Glutamatergic neuron (in vitro differentiated cells): ENCODE results near the gene FLT1. TPM values are rescaled to one million over a fixed set of nuclear protein-coding genes. Genes with fewer than 3 reads are reported as not detected.

Source experiments
- DNase-seq: peaks from one replicate; pipeline ENCODE4 v3.0.0; 2022
- H3K27ac Mint-ChIP-seq: one replicate; pipeline ENCODE4 v1.8.0; 2020; ENCODE audit warnings: mild to moderate bottlenecking, mixed read lengths, inconsistent platforms; ENCODE audit not compliant: unreplicated experiment
- H3K27me3 Mint-ChIP-seq: one replicate; pipeline ENCODE4 v1.8.0; 2020; ENCODE audit warnings: mild to moderate bottlenecking, moderate library complexity, mixed read lengths, inconsistent platforms; ENCODE audit not compliant: unreplicated experiment
- H3K36me3 Mint-ChIP-seq: one replicate; pipeline ENCODE4 v1.8.0; 2020; ENCODE audit warnings: mild to moderate bottlenecking, mixed read lengths, inconsistent platforms; ENCODE audit not compliant: unreplicated experiment
- H3K4me1 Mint-ChIP-seq: one replicate; pipeline ENCODE4 v1.8.0; 2020; ENCODE audit warnings: mild to moderate bottlenecking, low read depth, mixed read lengths, inconsistent platforms; ENCODE audit not compliant: unreplicated experiment
- H3K4me3 Mint-ChIP-seq: one replicate; pipeline ENCODE4 v1.8.0; 2020; ENCODE audit warnings: mild to moderate bottlenecking, mixed read lengths, inconsistent platforms; ENCODE audit not compliant: unreplicated experiment
- H3K9me3 Mint-ChIP-seq: one replicate; pipeline ENCODE4 v1.8.0; 2020; ENCODE audit warnings: mild to moderate bottlenecking, moderate library complexity, mixed read lengths, inconsistent platforms; ENCODE audit not compliant: unreplicated experiment
- total RNA-seq: library from RNA; stranded (reverse); fragmentation: NEBNext Ultra II Directional; extraction: Animal tissue kit (Norgen Biotek cat#: 25700); gene quantifications from one replicate; pipeline ENCODE4 v1.2.1, GENCODE V29; 2021; ENCODE audit not compliant: unreplicated experiment
- TF ChIP-seq, protein P1 (sequence below): fragments of 200-600 bp; sonication (generic); IDR thresholded peaks from one replicate; pipeline ENCODE4 v1.5.0; 2021; ENCODE audit not compliant: partially characterized antibody, unreplicated experiment

The FLT1 gene
- total RNA-seq, 1 donor from 2014 or later: 49.8 TPM

DNA sequence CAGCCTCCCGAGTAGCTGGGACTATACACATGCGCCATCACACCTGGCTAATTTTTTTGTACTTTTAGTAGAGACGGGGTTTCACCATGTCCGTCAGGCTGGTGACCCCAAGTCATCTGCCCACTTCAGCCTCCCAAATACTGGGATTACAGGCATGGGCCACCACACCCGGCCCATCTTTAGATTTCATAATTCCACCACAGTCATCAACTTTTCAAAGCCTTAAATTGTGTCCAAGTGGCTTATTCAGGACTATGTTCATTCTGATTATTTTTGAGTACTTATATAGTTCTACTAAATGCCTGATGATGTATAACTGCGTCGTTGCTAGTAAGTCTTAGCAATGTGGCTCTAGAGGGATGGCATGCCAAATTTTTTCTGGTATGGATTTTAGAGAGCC lies 36.9 kb downstream of the FLT1 start:
- Mint-ChIP-seq H3K4me1 (peaks cover 29% of the 10 kb centered on the region), H3K27ac (no peak overlapping the region), H3K27me3 (peaks cover 8% of the 10 kb centered on the region), H3K9me3 (peaks cover 3% of the 10 kb centered on the region), H3K36me3 (peaks cover 3% of the 10 kb centered on the region), H3K4me3 (no peak overlapping the region)
- DNase-seq: no peak
- TF ChIP-seq, protein P1, sequence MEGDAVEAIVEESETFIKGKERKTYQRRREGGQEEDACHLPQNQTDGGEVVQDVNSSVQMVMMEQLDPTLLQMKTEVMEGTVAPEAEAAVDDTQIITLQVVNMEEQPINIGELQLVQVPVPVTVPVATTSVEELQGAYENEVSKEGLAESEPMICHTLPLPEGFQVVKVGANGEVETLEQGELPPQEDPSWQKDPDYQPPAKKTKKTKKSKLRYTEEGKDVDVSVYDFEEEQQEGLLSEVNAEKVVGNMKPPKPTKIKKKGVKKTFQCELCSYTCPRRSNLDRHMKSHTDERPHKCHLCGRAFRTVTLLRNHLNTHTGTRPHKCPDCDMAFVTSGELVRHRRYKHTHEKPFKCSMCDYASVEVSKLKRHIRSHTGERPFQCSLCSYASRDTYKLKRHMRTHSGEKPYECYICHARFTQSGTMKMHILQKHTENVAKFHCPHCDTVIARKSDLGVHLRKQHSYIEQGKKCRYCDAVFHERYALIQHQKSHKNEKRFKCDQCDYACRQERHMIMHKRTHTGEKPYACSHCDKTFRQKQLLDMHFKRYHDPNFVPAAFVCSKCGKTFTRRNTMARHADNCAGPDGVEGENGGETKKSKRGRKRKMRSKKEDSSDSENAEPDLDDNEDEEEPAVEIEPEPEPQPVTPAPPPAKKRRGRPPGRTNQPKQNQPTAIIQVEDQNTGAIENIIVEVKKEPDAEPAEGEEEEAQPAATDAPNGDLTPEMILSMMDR: no peak

DNA sequence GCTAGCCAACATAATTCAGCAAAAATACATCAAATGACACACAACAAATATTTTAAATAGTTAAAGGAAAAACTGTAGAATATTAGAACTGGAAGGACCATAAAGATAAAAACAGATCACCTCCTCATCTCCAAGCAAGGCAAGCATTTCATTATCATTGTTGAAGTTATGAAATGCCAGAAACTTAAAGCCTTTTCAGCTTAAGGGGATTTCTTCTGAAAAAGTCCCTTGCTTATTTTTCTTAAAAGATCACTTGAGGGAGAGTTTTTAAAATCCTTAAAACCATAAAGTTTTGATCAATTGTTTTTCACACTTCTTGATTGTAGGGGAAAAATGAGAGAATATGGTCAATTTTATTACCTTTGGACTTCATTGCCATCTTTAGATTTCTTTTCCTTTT lies 37.4 kb downstream of the FLT1 start:
- DNase-seq: no peak
- Mint-ChIP-seq H3K4me3 (no peak overlapping the region), H3K27me3 (peaks cover 5% of the 10 kb centered on the region), H3K9me3 (peaks cover 3% of the 10 kb centered on the region), H3K27ac (no peak overlapping the region), H3K4me1 (peaks cover 24% of the 10 kb centered on the region), H3K36me3 (peaks cover 3% of the 10 kb centered on the region)
- TF ChIP-seq, protein P1: no peak

DNA sequence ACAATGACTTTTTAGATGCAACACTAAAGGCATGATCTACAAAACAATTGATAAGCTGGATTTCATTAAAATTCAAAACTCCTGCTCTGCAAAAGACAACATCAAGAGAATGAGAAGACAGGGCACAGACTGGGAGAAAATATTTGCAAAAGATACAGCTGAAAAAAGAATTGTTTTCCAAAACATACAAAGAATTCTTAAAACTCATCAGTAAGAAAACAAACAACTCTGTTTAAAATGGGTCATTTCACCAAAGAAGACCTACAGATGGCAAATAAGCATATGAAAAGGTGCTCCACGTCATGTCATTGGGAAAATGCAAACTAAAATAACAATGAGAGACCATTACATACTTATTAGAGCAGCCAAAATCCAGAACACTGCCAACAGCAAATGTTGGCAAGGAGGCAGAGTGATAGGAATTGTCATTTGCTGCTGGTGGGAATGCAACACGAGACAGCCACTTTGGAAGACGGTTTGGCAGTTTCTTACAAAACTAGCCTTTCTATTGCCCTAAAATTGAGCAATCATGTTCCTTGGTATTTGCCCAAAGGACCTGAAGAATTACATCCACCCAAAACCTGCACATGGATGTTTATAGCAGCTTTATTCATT lies 39.2 kb downstream of the FLT1 start:
- peaks cover 17% of the 10 kb centered on the region for H3K4me1 Mint-ChIP-seq
- no peak overlapping the region for H3K4me3 Mint-ChIP-seq
- peaks cover 3% of the 10 kb centered on the region for H3K9me3 Mint-ChIP-seq
- DNase-seq: no peak
- peaks cover 5% of the 10 kb centered on the region for H3K27me3 Mint-ChIP-seq
- TF ChIP-seq, protein P1: no peak
- no peak overlapping the region for H3K27ac Mint-ChIP-seq
- no peaks in the 10 kb centered on the region for H3K36me3 Mint-ChIP-seq

DNA sequence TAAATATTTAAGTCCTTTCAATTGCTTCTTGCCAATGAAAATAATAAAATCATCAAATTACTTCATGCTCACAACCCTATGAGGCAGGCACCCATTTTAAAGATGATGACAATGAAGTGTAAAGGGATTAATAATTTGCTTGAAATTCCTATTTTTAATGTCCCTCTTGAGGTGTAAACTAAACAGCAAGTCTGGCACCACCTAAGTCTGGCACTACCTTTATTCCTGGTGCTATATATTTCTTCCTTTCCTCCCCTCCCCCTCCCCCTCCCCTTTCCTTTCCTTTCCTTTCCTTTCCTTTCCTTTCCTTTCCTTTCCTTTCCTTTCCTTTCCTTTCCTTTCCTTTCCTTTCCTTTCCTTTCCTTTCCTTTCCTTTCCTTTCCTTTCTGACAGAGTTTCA lies 42.2 kb downstream of the FLT1 start:
- Mint-ChIP-seq H3K4me3 (no peak overlapping the region), H3K9me3 (peaks cover 4% of the 10 kb centered on the region), H3K36me3 (peaks cover 16% of the 10 kb centered on the region), H3K4me1 (peaks cover 14% of the 10 kb centered on the region), H3K27ac (no peak overlapping the region), H3K27me3 (peaks cover 4% of the 10 kb centered on the region)
- DNase-seq: no peak
- TF ChIP-seq, protein P1: no peak

DNA sequence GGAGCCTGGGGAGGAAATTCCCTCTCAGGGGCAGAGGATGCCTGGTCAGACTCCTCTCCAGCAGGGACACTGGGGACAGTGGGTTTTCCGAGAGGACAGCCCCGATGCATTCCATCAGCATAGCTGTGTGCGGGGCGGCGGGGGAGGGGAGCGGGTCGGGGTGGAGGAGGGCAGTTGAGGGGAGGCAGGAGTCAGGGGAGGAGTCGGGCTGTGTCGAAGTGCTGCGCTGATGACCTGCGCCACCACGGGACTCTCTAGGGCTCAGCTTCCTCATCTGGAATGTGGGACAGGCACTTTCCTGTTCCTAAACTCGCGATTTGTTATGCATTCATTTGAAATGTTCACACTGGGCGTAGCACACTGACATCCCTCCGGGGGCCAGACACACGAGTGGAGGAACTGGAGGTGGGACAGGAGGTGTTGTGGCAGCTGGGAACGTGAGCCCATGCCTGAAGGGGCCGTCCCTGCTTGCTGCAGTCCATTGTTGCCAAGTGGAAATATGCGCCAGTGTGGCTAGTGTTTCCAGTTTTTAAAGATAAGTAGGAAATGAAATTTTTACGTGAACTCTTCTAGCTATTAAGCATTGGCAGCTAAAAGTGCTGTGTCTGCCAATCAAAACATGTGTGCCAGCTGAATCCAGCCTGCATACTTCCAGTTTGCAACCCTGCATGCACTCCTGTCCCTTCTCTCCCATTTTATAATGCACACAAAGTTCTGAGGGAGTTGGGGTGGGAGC lies 43.3 kb downstream of the FLT1 start:
- peaks cover 6% of the 10 kb centered on the region for H3K4me1 Mint-ChIP-seq
- H3K27me3 Mint-ChIP-seq: peaks cover 4% of the 10 kb centered on the region
- TF ChIP-seq, protein P1: no peak
- H3K9me3 Mint-ChIP-seq: peaks cover 3% of the 10 kb centered on the region
- no peak overlapping the region for H3K27ac Mint-ChIP-seq
- no peak for DNase-seq
- H3K4me3 Mint-ChIP-seq: no peak overlapping the region
- peaks cover 18% of the 10 kb centered on the region for H3K36me3 Mint-ChIP-seq
